Measurements from ENCODE around the gene P2RY2.

- no peak for TF ChIP-seq CTCF (IDR thresholded peaks at IDR 0.05)
- no peak for TF ChIP-seq POLR2A (IDR thresholded peaks at IDR 0.05)
Measured at GRCh38 chr11:73280626-73281025, 62.5 kb downstream of the P2RY2 start.

All from esophagus squamous epithelium (tissue), 4 donors.